Calu3 (cell line): ENCODE data around the gene SHPK. TPM values are rescaled to one million over a fixed set of nuclear protein-coding genes. Genes with fewer than 3 reads are reported as not detected.
A peak's percentile ranks its signal among the peaks of the same experiment; 100 is the strongest.

Experiments used
- Bru-seq: library from RNA; stranded (reverse); fragments of 400-500 nt; gene quantifications from one replicate; lab custom pipeline; 2021; lab: Mats Ljungman, UMichigan
- BruChase-seq, 2 experiments: library from RNA; stranded (reverse); fragments of 400-500 nt; gene quantifications; one replicate each; lab custom pipeline; 2021; lab: Mats Ljungman, UMichigan
- BruUV-seq: library from RNA; stranded (reverse); fragments of 400-500 nt; replicated peaks from 2 replicates; lab custom pipeline; 2021; lab: Mats Ljungman, UMichigan
- CTCF ChIA-PET: fragments of 300-600 bp; sonication (Branson Sonifier 250); formaldehyde crosslinking; loops from one replicate; lab custom pipeline; 2022; ENCODE audit warnings: antibody characterized with exemption; lab: Charles Lee
- DNase-seq: peaks from one replicate; pipeline ENCODE4 v3.0.0; 2022
- H3K27ac Mint-ChIP-seq: one replicate; pipeline ENCODE4 v1.8.0; 2022; ENCODE audit warnings: mixed read lengths; ENCODE audit not compliant: unreplicated experiment
- H3K27me3 Mint-ChIP-seq: one replicate; pipeline ENCODE4 v1.8.0; 2022; ENCODE audit warnings: mixed read lengths; ENCODE audit not compliant: unreplicated experiment
- H3K36me3 Mint-ChIP-seq: one replicate; pipeline ENCODE4 v1.8.0; 2022; ENCODE audit warnings: mild to moderate bottlenecking, moderate library complexity, mixed read lengths; ENCODE audit not compliant: insufficient read depth, unreplicated experiment
- H3K4me1 Mint-ChIP-seq: one replicate; pipeline ENCODE4 v1.8.0; 2022; ENCODE audit warnings: mild to moderate bottlenecking, low read depth, mixed read lengths; ENCODE audit not compliant: unreplicated experiment
- H3K4me3 Mint-ChIP-seq: one replicate; pipeline ENCODE4 v1.8.0; 2022; ENCODE audit warnings: mild to moderate bottlenecking, low read depth, moderate library complexity, mixed read lengths; ENCODE audit not compliant: unreplicated experiment
- H3K9me3 Mint-ChIP-seq: one replicate; pipeline ENCODE4 v1.8.0; 2022; ENCODE audit warnings: low read depth, mixed read lengths; ENCODE audit not compliant: unreplicated experiment
- intact Hi-C: fragments of 100-400 bp; cut with micrococcal nuclease; formaldehyde crosslinking; loops from one replicate; pipeline ENCODE4 v1.10.0; 2022; ENCODE audit not compliant: unreplicated experiment
- long read RNA-seq: library from polyadenylated mRNA; stranded (forward); transcript quantifications from one replicate; pipeline ENCODE4 v2.0.0, GENCODE V29; 2022
- total RNA-seq: library from RNA; stranded (reverse); gene quantifications from 2 replicates; pipeline ENCODE4 v1.2.3, GENCODE V29; 2022
- TF ChIP-seq, protein P1 (sequence below): fragments of 200-600 bp; IDR thresholded peaks from one replicate; pipeline ENCODE4 v1.8.0; 2022; ENCODE audit warnings: antibody characterized with exemption; ENCODE audit not compliant: unreplicated experiment

SHPK gene, protein sequence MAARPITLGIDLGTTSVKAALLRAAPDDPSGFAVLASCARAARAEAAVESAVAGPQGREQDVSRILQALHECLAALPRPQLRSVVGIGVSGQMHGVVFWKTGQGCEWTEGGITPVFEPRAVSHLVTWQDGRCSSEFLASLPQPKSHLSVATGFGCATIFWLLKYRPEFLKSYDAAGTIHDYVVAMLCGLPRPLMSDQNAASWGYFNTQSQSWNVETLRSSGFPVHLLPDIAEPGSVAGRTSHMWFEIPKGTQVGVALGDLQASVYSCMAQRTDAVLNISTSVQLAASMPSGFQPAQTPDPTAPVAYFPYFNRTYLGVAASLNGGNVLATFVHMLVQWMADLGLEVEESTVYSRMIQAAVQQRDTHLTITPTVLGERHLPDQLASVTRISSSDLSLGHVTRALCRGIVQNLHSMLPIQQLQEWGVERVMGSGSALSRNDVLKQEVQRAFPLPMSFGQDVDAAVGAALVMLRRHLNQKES
- total RNA-seq (8.5 and 9.4 TPM in 2 replicates), Bru-seq, nascent RNA (percentile 73 among the genes with signal in this experiment), BruChase-seq, experiment 1, labeled RNA remaining after a 6-hour chase (percentile 92 among the genes with signal in this experiment), BruChase-seq, experiment 2, labeled RNA remaining after a 2-hour chase (percentile 89 among the genes with signal in this experiment)
- long read RNA-seq, partial matches to known transcripts, result 0 of 5 reads
- long read RNA-seq, other reads (novel, unspliced or antisense), result 1 of 5 reads

DNA sequence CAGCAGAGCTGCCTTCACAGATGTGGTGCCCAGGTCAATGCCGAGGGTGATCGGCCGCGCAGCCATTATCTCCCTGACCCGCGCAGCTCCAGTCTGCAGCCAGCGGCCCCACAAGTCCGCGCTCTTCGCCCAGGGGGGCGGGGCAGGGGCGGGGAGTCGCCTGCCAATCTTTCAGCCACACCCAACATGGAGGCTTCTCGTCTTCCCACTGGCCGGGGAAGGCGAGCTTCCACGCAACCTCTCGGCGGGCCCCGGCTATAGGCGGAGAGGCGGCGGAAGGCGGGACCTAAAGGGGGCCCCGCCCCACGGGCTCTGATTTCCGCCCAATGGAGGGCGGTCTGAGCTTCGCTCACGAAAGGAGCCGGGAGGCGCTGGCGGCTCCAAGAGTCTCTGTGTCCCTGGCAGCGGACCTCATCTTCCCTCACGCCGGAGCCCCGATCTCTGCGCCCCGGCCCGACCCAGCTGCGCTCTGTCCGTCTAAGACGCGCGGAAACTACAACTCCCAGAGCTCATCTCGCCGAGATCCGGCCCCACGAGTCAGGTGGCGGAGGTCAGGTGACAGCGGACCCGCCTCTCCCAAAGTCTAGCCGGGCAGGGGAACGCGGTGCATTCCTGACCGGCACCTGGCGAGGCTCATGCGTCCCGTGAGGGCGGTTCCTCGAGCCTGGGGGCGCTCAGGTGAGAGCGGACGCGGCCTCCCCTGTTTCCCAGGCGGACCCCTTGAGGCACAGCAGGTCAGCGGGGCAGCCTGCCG lies at the start of gene SHPK, which contains the start of gene CTNS:
Gene SHPK (minus strand): TSS at position 97 of the 754 bp plus-strand sequence. CDS start 31 bp downstream, at position 66.
Gene CTNS (plus strand): TSS at position 607 of the 754 bp plus-strand sequence. CDS start 3,447 bp downstream, outside the sequence.
- Mint-ChIP-seq H3K4me3 (peak within 1 kb of the TSS; percentile 89), H3K36me3 (peaks cover 34% of the 10 kb centered on the region), H3K27me3 (no peaks in the 10 kb centered on the region), H3K9me3 (no peaks in the 10 kb centered on the region), H3K27ac (peak within 1 kb of the TSS; percentile 97), H3K4me1 (no peaks in the 10 kb centered on the region)
- DNase-seq, result peak; percentile 94
- CTCF ChIA-PET, result interaction anchor here (0.6 to 1.1 kb wide), 3 partner anchors 38 to 593 kb away, joined by 3 to 4 read pairs (median 4); no protein-coding TSS in a partner anchor
- intact Hi-C loops, result no loop called here
- no TSS peak for BruUV-seq
- TF ChIP-seq, protein P1, sequence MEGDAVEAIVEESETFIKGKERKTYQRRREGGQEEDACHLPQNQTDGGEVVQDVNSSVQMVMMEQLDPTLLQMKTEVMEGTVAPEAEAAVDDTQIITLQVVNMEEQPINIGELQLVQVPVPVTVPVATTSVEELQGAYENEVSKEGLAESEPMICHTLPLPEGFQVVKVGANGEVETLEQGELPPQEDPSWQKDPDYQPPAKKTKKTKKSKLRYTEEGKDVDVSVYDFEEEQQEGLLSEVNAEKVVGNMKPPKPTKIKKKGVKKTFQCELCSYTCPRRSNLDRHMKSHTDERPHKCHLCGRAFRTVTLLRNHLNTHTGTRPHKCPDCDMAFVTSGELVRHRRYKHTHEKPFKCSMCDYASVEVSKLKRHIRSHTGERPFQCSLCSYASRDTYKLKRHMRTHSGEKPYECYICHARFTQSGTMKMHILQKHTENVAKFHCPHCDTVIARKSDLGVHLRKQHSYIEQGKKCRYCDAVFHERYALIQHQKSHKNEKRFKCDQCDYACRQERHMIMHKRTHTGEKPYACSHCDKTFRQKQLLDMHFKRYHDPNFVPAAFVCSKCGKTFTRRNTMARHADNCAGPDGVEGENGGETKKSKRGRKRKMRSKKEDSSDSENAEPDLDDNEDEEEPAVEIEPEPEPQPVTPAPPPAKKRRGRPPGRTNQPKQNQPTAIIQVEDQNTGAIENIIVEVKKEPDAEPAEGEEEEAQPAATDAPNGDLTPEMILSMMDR, result no peak

DNA sequence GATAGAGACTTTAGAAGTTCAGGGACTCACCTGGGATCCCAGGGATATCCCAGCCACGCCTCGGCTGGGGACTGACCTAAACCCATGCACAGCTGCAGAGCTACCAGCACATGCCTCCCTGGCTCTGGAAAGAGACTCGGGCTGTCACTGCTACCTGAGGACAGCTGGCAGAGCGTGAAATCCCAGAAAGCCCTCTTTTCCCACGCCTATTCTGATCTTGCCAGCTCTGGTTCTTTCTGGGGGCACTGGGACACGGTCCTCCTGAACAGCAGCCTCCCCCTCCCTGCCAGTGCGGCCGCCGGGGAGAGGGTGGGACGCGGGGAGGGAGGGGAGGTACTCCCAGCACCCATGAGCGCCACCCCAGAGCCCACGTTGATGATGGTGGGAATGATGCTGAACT lies 49.1 kb upstream of the SHPK start:
- H3K27ac Mint-ChIP-seq, result no peak overlapping the region
- H3K27me3 Mint-ChIP-seq, result no peaks in the 10 kb centered on the region
- CTCF ChIA-PET, result interaction anchor here (0.7 kb wide), 1 partner anchor 285 kb away, joined by 7 read pairs; no protein-coding TSS in a partner anchor
- H3K9me3 Mint-ChIP-seq, result no peaks in the 10 kb centered on the region
- TF ChIP-seq, protein P1, result no peak
- no TSS peak for BruUV-seq
- DNase-seq, result no peak
- intact Hi-C loops, result no loop called here
- no peaks in the 10 kb centered on the region for H3K4me1 Mint-ChIP-seq
- no peak overlapping the region for H3K4me3 Mint-ChIP-seq
- no peaks in the 10 kb centered on the region for H3K36me3 Mint-ChIP-seq

DNA sequence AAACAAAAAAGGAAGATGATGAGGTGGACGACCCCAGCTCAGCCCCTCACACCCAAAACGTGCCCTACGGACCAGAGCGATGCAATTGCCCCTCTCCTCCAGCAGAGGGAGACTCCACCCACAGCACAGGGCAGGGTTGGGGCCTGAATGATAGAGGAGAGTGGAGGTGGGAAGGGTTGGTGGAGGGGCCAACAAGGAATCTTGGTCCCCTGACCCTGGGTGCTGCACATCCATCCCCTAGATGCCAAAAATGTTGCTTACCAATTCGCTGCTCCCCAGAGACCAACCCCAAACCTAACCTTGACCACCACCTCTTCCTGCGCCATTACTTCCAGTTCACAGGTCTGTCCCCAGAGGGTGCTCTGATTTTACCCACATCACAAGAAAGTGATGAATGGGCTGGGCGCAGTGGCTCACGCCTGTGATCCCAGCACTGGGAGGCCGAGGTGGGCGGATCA lies 47.0 kb upstream of the SHPK start:
- peaks cover 3% of the 10 kb centered on the region for H3K36me3 Mint-ChIP-seq
- H3K4me1 Mint-ChIP-seq, result no peaks in the 10 kb centered on the region
- CTCF ChIA-PET, result interaction anchor here (0.5 to 0.6 kb wide), 2 partner anchors 27 to 158 kb away, joined by 3 read pairs; no protein-coding TSS in a partner anchor
- no TSS peak for BruUV-seq
- no peak overlapping the region for H3K4me3 Mint-ChIP-seq
- no peak overlapping the region for H3K27ac Mint-ChIP-seq
- intact Hi-C loops, result no loop called here
- no peaks in the 10 kb centered on the region for H3K27me3 Mint-ChIP-seq
- TF ChIP-seq, protein P1, result peak; percentile 77
- H3K9me3 Mint-ChIP-seq, result no peaks in the 10 kb centered on the region
- peak; percentile 26 for DNase-seq

DNA sequence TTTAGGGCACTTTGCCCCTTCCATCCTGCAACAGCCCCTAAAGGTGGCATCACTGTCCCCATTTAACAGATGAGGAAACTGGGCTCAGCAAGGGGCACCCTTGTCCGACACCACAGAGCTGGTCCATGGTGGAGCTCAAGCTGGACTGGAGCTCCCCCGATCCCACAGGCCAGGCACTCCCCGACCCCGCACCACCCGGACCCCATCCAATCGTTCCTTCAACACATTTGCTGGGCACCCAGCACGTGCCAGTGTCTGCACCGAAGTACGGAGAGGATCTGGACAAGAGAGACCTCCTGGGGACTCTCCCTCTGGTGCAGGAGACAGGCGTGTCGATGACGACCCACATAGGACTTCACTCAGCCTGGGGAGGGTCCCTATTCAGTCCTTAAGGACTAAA lies 46.0 kb upstream of the SHPK start:
- DNase-seq, result no peak
- Mint-ChIP-seq H3K4me1 (no peaks in the 10 kb centered on the region), H3K36me3 (peaks cover 3% of the 10 kb centered on the region), H3K9me3 (no peaks in the 10 kb centered on the region), H3K27me3 (no peaks in the 10 kb centered on the region), H3K4me3 (no peak overlapping the region), H3K27ac (no peak overlapping the region)
- BruUV-seq, result no TSS peak
- CTCF ChIA-PET, result no interaction called here
- TF ChIP-seq, protein P1, result no peak
- intact Hi-C loops, result no loop called here
